GM18499 (cell line): Measurements from ENCODE around the gene CAMK2A.
"Not testable (repeated sequence)": the region's sequence is repeated elsewhere in the genome, so short reads cannot be mapped to it uniquely, and the experiment has no call there.

Experiments
- ATAC-seq: cut with Tn5 transposase; IDR thresholded peaks from one replicate; pipeline ENCODE4 v1.9.1; 2021; ENCODE audit warnings: moderate number of reproducible peaks; ENCODE audit not compliant: insufficient read depth, unreplicated experiment

CAMK2A gene

DNA sequence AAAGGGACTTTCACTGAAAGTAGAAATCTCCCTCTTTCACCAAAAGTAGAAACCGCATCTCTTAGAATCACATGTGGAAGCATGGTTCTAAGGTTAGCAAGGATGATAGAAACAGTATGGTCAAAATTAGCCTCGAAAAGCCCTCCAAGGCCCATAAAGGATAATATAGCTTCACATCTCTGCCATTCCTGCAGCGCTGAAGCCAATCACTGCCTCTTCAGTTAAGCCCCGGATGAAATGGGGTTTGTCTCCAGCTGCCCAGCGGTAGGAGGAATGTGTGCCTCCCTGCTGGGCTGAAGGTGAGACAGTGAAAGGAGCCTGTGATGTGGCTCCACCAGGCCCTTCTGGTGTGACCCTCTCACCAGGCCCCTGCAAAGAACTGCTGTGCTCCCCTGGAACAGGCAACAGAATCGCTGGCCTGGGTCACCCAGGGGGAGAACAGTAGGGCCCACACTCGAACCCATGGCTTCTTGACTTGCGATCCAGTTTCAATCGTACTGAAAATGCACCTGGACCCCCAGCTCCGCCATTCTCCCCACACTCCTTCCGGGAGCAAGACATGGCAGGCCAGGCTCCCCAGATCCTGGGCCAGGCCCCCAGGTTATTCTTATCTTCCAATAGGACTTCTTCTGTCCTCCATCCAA is 47.2 kb downstream of the CAMK2A start:
- ATAC-seq: no peak

DNA sequence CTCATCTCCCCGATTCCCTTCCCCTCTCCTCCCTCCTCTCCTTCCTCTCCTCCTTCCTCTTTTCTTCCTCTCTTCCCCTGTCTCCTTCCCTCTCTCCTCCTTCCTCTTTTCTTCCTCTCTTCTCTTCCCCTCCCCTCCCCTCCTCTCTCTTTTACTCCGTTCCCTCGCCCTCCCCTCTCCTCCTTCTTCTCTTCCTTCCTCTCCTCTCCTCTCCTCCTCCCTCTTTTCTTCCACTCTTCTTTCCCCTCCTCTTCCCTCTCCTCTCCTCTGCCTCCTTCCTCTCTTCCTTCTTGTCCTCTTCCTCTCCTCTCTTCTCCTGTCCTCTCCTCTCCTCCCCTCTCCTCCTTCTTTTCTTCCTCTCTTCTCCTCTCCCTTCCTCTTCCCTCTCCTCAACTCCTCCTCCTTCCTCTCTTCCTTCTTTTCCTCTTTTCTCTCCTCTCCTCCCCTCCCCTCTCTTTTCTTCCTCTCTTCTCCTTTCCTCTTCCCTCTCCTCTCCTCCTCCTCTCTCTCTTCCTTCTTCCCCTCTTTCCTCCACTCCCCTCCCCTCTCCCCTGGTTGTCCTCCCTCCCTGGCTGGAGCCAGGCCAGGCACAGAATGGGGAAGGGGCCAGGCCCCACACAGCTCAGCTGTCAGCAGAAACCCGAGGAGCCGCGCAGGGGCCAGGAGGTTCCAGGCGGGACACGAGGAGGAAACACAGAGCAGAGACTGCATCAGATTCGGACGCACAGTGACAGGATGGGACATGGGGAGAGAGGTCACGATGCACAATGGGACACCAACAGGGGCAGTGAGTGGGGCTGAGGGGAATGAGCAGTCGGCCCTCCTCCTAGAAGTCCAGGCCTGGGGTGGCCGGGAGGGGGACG is 48.0 kb downstream of the CAMK2A start:
- ATAC-seq: no peak

DNA sequence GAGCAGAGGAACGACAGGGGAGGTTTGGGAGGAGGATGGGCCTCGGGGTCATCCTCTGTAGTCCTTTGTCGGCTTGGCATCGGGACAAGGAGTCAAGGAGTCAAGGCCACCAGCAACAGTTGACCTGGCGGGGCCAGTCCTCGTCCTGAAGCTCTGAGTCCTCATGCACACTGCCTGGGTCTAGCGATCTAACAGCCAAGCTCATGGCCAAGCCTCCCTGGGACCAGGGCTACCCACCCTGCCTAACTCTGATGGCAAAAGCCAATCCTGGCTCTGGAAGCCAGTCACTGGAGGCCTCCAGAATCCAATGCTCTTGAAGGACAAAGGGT is 49.8 kb downstream of the CAMK2A start:
- ATAC-seq: no peak

DNA sequence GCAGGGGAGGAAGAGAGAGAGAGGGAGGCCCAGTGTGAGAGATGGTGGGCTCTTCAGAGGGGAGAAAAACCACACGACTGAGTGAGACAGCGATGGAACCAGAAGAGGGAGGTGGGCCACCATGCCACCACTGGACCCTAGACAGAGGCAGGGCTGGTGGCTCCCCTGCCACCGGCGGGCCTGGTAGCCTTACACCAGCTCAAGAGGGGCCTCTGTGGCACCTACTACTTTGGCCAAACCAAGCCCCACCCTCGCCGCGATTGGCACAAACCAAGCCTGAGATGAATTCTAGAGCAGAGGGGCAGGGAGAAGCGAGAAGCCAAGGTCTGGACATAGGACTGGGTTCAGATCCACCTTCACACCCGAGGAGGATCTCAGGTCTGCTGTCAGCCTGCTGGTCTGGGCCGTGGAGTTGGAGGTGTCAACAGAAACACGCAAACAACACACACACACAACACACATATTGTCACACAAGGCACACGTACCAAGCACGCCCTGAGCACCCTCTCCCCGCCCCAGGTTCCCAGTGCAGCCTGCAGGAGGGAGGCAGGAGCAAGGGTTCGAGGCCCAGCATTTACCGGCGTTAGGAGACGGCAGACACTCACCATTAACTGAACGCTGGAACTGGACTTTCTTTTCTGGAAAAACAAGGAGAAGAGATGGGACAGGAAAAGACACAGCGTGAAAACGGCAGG is 50.3 kb downstream of the CAMK2A start:
- no peak for ATAC-seq

DNA sequence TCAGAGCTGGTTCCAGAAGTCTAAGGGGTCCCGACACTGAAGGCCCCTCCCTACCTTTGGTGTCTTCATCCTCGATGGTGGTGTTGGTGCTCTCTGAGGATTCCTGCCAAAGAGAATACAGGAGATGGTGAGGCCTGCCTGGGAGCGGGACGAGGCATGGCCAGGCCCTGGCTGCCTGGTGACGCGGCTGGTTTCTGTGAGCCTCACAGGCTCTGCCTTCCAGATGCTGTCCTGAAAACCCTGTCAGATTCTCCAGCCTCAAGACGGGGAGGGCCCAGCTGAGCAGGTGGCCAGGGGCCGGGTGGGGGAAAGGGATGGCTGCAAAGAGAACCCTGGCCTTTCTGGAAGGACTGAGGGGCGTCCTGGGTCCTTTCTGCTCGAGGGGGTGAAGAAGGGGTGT is 50.9 kb downstream of the CAMK2A start:
- no peak for ATAC-seq

DNA sequence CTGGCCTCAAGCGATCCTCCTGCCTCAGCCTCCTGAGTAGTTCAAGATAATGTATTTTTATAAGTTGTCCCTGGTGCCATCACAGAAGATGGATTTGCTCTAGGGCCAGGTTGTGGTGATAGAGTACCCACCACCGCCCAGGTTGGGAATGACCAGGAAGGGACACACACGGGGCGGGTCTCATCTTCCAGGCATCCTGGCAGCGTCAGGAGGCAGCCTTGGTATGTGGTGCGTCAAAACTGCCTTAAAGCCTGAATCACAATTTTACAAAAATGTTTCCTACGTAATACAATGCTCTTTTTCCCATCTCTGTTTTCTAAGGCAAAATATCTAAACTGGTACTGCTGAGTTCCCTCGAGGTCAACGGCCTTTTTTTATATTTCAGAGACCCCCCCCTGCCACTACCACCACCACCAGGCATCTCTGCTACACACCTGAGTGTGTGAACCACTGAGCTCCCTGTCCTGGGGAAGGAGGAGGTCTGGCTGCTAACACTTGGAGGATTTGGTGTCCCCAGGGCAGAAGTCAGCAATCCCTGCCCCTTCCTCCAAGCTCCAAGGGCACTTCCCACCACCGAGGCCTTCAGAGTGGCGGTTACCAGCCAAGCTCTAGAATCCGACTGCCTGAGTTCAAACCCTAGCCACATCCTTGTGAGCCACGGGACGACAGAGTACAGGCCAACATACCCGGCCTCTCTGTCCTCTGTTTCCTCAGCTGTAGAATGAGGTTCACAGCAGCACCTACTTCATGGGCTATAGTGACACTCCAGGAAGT is 52.4 kb downstream of the CAMK2A start:
- no peak for ATAC-seq

DNA sequence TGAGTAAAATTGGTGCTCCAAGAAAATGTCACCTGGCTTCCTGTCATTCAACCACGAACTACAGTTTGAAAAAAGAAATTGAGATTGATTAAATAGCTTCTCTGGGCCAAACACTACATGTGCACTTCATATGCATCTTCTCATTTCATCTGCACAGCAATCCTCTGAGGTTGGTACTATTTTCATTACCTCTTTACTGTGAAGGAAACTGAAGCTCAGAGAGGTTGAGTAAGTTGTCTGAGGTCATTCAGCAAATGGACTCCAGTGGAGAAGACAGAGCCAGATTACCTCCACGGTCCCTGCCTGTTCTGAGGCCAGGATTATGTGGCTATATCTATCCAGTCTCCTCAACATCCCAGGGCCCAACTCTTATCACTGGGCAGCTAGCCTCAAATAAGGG is 53.3 kb downstream of the CAMK2A start:
- no peak for ATAC-seq

DNA sequence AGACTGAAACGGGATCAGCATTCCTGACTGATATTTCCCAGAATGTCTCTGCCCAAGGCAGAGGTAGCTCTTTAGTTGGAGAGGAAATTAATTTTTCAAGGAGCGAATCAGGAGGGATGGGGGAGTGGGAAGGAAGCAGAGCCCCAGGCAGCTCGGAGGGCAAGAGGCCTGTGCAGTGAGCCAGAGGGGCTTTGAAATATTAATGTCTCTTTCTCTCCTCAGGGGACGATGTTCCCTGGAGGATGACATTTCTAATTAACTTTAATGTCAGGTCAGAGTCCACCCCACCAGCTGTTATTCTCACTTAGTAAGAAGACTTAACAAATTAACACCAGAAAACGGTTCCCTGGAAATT is 54.1 kb downstream of the CAMK2A start:
- ATAC-seq: no peak

DNA sequence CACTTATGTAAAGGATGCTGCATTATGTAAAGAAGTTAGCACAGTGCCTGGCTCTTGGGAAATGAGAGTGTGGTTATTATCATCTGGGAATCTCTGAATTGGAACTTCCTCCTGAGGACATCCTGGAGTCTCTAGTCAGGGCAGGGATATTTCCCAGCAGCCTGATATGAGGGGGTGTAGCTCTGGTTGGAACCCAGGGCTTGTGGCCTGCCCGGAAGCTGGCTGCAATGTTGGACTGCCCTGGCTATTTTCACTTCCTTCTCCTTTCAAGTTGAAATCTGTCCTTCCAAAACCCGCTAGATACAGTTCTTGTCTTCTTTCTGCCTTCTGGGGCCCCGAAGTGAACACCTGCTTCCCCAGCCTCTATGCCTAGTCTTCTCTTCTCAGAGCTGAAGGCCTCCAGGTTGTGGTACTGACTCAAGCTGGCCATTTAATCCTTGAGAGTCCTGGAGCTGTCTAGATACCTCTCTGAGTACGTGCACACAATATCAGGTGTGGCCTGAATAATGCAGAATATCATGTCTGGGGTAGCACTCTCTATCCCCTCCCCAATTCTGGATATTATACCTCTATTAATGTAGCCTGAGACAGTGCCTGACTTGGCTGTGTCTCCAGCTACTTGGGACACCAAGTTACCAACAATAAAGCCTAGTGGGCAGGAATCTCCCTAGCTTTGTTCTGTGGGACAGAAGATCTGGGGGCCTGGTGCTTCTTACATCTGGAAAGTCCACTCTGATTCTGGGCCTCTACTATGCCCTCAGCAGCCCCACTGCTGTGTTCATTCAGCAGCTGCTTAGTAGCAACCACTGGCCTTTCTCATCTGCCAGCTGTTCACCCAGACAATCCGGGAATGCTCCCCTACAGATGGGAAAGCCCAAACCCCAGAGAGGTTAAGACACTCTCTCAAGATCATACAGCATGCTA is 54.7 kb downstream of the CAMK2A start:
- no peak for ATAC-seq

DNA sequence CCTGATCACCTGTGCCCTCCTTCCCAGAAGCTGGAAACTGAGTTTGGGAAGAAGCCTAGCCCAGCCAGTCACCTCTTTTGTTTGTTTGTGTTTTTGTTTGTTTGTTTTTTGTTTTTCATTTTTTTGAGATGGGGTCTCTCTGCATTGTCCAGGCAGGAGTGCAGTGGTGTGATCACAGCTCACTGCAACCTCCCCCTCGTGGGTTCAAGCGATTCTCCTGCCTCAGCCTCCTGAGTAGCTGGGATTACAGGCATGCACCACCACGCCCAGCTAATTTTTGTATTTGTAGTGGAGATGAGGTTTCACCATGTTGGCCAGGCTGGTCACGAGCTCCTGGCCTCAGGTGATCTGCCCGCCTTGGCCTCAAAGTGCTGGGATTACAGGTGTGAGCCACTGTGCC is 55.9 kb downstream of the CAMK2A start:
- ATAC-seq: not testable (repeated sequence)

DNA sequence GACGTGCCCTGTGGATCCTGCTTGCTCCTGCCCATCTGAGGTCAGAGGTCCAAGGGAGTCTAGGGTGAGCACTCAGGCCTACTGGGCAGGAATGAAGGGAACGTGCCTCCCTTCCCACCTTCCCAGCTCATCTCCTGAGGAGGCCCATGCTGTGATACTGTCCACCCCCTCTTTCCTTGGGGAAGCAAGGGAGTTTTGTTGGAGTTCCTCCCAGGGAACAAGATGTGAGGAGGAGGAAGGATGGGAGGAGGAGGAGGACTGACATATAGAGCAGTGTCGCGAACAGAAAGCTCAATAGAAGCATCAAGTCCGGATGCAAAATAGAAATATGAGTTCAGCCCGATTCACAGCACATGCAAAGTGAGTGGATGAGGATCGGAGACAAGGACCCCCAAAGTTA is 58.7 kb downstream of the CAMK2A start:
- no peak for ATAC-seq

DNA sequence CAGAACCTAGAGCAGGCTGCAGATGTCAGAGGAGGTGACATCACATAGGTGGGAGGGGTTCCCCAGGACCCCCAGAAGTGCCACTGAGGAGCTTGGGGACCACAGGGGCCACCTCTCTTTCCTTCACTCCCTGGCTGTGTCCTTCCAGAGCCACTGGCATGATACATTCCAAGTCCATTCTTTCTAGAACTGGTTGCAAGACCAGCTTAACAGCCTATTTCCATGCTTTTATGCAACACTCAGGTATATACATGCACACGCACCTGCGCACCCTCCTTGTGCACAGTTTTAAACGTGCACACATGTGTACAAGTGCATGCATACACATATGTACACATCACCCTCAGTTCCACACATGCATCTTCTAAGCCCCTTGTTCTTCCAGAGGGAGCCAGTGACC is 60.0 kb downstream of the CAMK2A start:
- ATAC-seq: no peak

DNA sequence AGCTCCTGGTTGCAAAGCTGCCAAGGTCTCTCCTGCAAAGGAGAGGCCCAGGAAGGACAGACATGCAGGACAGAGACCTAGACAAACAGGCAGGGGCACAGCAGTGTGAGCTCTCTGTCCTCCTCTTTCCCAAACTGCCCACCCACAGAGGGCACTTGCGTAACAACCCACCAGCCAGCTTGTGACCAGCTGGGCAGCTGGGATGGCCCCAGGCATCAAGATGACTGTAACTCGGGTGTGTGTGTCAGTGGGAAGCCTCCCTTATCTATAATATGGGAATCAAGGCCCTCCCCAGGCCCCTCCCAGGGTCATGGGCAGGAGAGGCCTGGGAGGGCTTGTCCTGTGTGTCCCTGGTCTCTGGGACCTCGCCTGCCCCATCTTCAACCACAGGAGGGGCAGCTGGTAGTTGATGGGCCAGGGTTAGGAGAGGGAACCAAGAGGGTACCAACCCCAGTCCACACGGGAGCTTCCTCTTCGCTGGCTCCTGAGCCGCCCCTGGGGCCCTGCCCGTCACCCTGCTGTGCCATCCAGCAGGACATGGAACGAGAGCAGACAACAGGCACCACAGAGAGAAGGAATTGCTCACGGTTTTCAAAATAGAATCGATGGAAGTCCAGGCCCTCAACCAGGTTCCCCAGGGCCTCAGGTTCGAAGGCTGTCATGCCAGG is 61.8 kb downstream of the CAMK2A start:
- ATAC-seq: no peak

DNA sequence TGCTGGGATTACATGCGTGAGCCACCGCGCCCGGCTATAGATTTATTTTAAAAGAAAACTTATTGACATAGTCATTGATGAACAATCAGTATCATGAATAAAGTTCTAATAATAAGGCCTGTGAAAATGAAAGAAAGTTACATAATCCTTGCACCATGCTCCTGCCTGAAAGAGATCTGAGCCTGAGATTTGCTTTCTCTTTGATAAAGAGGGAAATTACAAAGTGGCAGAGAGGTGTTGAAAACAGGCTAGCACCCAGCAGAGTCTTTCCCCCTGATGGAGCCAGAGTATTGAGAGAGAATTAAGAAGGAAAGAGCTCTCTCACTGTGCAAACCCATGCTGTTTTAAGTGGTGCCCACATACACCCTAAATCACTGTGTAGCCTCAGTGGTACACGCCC is 62.5 kb downstream of the CAMK2A start:
- ATAC-seq: no peak

DNA sequence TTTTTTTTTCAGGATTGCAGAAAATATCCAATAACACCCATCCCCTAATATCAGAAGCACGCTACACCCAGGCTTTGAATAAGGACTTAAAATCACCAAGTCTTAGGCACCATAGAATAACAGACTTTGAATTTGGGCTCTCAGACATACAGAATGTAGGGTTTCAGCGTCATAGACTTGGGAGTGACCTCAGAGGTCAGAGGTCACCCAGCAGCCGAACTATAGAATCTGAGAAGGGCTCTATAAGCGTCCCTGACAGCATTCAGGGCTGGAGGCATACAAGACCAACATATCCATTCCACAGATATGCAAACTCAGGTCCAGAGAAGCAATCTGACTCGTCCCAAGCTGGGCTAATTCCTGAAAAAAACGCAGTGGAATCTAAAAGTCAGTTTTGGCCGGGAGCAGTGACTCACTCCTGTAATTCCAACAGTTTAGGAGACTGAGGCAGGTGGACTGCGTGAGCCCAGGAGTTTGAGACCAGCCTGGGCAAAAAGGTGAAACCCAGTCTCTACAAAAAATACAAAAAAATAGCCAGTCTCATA is 65.0 kb downstream of the CAMK2A start:
- no peak for ATAC-seq

DNA sequence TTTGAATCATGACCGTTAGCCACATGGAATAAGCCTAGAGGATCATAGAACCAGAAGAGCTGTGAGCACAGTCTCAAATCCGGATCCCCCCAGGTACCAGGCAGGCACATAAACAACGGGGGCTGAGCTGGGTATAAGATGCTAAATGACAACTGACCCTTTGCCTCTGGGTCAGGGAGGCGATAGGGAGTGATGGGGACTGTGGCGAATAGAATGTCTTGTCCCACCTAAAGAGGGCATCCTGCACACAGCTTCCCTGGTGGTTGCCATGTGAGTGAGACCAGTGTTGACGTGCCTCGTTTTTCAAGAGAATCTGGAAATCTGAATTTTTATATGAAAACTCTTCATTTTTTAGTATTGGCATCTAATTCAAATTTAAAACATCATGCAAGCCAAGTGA is 66.1 kb downstream of the CAMK2A start:
- no peak for ATAC-seq

DNA sequence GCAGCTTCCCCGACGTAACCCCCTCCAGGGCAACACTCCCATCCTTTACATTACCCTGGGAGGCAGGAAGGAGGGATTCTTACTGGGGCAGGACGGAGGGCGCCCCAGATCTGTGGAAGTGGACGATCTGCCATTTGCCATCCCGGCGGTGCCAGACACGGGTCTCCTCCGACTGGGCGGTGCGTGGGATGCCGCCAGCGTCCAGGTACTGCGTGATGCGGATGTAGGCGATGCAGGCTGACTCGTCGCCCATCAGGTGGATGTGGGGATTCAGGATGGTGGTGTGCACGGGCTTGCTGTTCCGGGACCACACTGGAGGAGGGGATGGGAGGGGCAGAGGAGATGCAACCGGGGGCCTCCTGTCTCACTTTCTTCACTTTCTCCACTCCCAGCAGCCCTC is 66.7 kb downstream of the CAMK2A start:
- ATAC-seq: no peak

DNA sequence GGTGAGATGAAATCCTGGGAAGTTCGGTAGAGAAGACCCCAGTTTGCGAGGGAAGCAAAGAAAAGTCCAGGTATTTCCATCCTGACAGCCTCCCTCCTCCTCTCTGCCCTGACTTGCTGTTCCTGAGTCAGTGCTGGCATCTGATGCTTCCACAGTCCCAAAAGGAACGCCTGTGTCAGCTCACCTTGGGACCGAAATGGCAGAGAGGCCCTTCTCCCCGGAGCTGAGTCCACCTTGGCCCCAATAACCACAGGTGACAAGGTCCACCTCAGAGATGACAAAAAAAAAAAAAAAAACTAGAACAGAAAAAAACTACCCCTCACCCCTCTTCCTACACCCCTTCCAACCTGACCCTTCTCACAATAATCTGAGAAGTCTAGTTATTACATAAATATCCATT is 68.1 kb downstream of the CAMK2A start:
- ATAC-seq: no peak

DNA sequence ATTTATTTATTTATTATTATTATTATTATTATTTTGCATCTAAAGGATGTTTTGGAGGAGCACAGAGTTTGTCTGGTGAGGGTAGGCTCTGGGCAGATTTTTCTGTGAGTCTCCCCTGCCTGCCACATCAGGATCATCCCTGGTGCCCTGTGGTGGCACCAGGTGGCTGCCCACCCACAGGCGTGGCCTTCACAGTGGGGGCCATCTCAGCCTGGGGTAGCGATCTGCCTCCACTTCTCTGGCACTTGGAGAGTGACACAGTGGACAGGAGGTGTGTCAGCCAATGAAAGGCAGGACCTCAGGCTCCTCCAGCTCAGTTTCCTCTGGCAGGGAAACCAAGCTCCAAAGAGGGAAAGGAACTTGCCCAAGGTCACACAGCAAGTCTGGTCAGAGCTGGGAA is 69.7 kb downstream of the CAMK2A start:
- no peak for ATAC-seq
